HEK293T (cell line): Measurements from ENCODE around the gene CCL11.

Experiments
- ELF4 ChIP-seq: fragments of 450-650 bp; IDR thresholded peaks from 2 replicates; pipeline ENCODE4 v1.6.1; 2017; ENCODE audit warnings: antibody characterized with exemption
- FOXA1 ChIP-seq: fragments of 450-650 bp; IDR thresholded peaks from 2 replicates; pipeline ENCODE4 v1.6.1; 2016; ENCODE audit warnings: mild to moderate bottlenecking
- FOXK2 ChIP-seq: fragments of 450-650 bp; IDR thresholded peaks from 2 replicates; pipeline ENCODE4 v1.6.1; 2016; ENCODE audit warnings: mild to moderate bottlenecking
- HDGF ChIP-seq: fragments of 450-650 bp; IDR thresholded peaks from 2 replicates; pipeline ENCODE4 v1.6.1; 2017; ENCODE audit warnings: antibody characterized with exemption, borderline replicate concordance
- SUZ12 ChIP-seq: fragments of 450-650 bp; IDR thresholded peaks from 2 replicates; pipeline ENCODE4 v1.6.1; 2016; ENCODE audit warnings: mild to moderate bottlenecking
- TARDBP ChIP-seq: fragments of 450-650 bp; IDR thresholded peaks from 2 replicates; pipeline ENCODE4 v1.6.1; 2016
- ZNF384 ChIP-seq: fragments of 450-650 bp; IDR thresholded peaks from 2 replicates; pipeline ENCODE4 v1.6.1; 2016
- TF ChIP-seq, protein P1 (sequence below): fragments of 450-650 bp; IDR thresholded peaks from 2 replicates; pipeline ENCODE4 v1.6.1; 2016

DNA sequence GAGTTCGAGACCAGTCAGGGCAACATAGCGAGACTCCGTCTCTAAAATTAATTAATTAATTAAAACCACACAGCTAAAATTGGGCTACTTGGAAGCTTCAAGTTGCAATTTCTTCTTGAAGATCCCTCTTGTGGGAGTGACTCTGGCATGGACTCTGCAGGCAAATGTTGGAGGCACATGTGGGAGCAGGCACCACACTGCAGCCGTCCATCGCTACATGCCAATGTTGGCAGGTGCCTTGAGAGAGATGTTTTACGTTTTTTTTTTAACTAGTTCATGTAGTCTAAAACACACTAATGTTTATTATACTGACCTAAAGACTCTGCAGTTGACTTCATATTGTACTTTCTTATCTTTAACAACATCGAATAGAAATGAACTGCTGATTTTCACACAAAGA, 25.7 kb downstream of the CCL11 start:
- TF ChIP-seq SUZ12: no peak
- TF ChIP-seq ELF4: no peak
- no peak for TF ChIP-seq TARDBP
- TF ChIP-seq FOXK2: no peak
- TF ChIP-seq, protein P1, sequence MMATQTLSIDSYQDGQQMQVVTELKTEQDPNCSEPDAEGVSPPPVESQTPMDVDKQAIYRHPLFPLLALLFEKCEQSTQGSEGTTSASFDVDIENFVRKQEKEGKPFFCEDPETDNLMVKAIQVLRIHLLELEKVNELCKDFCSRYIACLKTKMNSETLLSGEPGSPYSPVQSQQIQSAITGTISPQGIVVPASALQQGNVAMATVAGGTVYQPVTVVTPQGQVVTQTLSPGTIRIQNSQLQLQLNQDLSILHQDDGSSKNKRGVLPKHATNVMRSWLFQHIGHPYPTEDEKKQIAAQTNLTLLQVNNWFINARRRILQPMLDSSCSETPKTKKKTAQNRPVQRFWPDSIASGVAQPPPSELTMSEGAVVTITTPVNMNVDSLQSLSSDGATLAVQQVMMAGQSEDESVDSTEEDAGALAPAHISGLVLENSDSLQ: no peak
- no peak for TF ChIP-seq FOXA1
- no peak for TF ChIP-seq ZNF384
- no peak for TF ChIP-seq HDGF
